ENCODE measurements around the gene CLVS2.

Gene CLVS2

DNA sequence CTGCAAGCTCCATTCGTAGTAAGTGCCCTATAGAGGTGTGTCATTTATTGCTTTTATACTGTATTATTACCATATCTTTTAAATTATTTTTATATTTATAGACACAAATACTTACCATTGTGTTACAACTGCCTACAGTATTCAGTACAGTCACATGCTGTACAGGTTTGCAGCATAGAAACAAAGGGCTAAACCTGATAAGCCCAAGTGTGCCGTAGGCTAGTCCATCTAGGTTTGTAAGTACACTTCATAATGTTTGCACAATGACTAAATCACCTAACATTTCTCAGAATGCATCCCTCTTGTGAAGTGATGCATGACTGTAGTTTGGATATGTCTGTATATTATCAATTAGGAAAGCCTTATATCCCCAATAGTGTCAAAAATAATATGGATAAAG lies 122.8 kb downstream of the CLVS2 start:
- H3K27me3 ChIP-seq (replicated peaks in 2 of 5; ENCODE audit: control insufficient read depth in 4 of 5, insufficient read depth in 5 of 5, low read length in 4 of 5): no peaks in the 10 kb centered on the region
- no peaks in the 10 kb centered on the region for H3K9me3 ChIP-seq (ENCODE audit: control extremely low read depth in 1 of 5, control insufficient read depth in 4 of 5, insufficient read depth in 2 of 5, low read depth in 1 of 5, low read length in 4 of 5)
- no peaks in the 10 kb centered on the region for H3K36me3 ChIP-seq (ENCODE audit: control insufficient read depth in 4 of 4, insufficient read depth in 4 of 4, low read length in 3 of 4)
- no peak overlapping the region for H3K4me3 ChIP-seq (ENCODE audit: control insufficient read depth in 1 of 7, extremely low read depth in 1 of 7, insufficient read depth in 4 of 7, low read depth in 2 of 7, low read length in 6 of 7)
- POLR2A ChIA-PET: no interaction called here
- CTCF ChIA-PET: no interaction called here
- H3K4me1 ChIP-seq (ENCODE audit: control extremely low read depth in 1 of 4, control insufficient read depth in 4 of 4, insufficient read depth in 4 of 4, low read length in 3 of 4): no peaks in the 10 kb centered on the region
- WGBS (ENCODE audit: insufficient coverage): no CpG with 5 or more reads among the region's 2 CpGs
- H3K27ac ChIP-seq (ENCODE audit: insufficient read depth in 1 of 2, low read depth in 1 of 2, low read length in 2 of 2, poor library complexity in 1 of 2, severe bottlenecking in 2 of 2): no peak overlapping the region
- DNase-seq: no peak

All from common myeloid progenitor, CD34-positive (primary cell).